NCI-H526 treated with DMSO at 0.1 percent for 48 hours (cell line): ENCODE results near the gene SPATC1L.

ENCODE experiments used
- DNase-seq: peaks from one replicate; lab custom pipeline; 2025; lab: John Stamatoyannopoulos, UW

Gene SPATC1L

DNA sequence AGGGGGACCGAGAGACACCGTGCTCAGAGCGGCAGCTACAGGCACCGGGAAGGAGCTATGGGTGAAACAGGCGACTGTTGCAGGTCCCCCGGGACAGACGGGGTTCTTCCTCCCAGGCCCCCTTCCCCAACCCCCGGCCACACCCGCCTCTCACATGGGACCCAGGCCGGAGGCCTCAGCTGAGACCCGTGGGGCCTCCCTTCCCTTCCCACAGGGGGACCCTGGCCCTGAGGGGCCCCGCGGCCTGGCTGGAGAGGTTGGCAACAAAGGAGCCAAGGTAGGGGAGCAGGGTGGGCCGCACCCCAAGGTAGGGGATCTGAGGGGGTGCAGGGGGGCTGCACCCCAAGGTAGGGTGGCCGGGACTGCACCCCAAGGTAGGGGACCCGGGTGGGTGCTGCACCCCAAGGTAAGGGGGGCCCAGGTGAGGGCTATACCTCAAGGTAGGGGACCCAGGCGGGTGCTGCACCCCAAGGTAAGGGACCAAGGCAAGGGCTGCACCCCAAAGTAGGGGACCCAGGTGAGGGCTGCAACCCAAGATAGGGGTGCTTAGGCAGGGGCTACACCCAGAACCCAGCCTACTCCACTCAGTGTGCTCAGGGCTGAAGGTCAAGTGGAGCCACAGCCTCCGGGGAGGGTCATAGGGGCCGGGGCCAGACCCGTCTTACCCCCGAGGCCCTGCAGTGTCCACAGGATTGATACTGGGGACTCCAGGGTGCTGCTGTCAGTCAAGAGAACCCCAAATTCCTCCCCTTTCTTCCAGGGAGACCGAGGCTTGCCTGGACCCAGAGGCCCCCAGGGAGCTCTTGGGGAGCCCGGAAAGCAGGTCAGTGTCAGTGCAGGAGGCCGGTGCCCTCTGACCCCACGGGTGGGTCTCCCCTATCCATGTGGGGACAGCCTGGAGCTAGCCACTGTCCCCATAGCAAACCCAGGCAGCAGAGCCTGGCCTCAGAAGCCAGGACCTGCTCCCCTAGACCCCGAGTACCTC lies 63.7 kb downstream of the SPATC1L start:
- no peak for DNase-seq

- no peak for DNase-seq
Observed at GRCh38 chr21:46119637-46120271, 64.5 kb downstream of the SPATC1L start.

- no peak for DNase-seq
Observed at GRCh38 chr21:46119144-46119636, 65.1 kb downstream of the SPATC1L start.

DNA sequence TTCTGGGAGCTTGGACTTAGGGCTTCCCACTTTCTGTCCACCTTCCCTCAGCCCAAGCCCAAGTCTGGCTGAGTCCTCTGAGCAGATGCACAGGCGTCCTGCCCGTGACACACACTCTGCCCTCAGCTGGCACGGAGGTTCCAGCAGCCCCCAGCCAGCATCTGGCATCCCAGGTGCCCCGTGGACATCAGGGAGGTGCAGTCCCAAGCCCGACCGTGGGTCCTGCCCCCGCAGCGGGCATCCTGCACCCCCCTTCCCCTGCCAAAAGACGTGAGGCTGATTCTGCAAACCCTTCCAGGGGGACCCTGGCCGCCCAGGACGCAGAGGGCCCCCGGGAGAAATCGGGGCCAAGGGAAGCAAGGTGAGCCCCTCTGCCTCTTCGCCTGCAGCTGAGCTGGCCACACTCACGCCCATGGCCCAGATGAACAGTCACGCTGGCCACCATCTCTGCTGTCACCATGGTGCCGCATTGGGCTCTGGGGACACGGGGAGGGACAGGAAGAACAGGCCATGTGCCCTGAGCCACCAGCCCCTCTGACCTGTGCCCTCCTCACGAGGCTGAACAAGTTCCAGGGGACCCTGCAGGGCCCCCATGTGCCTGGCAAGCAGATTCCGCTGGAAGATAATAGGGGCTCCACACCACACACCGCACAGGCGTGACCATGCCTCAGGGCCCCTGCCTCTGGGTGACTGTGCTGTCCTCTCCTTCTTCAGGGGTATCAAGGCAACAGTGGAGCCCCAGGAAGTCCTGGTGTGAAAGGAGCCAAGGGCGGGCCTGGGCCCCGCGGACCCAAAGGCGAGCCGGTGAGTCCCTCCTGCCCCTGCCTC lies 65.7 kb downstream of the SPATC1L start:
- DNase-seq = no peak

DNA sequence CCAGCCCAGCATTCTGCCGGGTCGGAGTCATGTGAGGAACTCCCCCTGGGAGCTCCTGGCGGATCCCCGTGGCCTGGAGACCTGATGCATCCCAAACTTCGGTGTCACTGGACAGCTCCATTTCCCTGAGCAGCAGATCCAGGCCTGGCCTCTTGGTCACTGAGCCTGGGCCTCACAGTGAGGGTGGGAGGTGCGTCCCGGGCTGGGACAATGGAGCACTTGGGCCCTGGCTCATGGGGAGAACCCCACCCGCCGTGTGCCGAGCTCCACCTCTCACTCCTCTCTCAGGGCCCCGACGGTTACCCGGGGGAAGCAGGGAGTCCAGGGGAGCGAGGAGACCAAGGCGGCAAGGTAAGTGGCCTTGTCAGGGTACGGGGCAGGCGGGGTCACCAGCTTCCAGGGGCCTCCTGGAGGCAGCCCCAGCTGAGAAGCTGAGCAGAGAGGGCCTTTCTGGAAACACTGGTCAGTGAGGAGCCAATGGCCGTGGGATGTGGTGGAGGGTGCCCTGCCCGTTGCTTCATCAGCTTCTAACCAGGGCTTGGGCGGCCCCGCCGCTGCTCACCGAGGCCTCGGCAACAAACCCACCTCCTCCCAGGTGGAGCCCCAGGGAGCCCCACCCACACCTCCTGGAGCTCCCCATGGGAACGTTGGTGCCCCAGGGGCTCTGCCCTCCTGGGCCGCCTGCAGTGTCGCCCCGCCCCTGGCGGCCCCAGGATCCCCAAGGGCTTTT lies 66.5 kb downstream of the SPATC1L start:
- DNase-seq = no peak

DNA sequence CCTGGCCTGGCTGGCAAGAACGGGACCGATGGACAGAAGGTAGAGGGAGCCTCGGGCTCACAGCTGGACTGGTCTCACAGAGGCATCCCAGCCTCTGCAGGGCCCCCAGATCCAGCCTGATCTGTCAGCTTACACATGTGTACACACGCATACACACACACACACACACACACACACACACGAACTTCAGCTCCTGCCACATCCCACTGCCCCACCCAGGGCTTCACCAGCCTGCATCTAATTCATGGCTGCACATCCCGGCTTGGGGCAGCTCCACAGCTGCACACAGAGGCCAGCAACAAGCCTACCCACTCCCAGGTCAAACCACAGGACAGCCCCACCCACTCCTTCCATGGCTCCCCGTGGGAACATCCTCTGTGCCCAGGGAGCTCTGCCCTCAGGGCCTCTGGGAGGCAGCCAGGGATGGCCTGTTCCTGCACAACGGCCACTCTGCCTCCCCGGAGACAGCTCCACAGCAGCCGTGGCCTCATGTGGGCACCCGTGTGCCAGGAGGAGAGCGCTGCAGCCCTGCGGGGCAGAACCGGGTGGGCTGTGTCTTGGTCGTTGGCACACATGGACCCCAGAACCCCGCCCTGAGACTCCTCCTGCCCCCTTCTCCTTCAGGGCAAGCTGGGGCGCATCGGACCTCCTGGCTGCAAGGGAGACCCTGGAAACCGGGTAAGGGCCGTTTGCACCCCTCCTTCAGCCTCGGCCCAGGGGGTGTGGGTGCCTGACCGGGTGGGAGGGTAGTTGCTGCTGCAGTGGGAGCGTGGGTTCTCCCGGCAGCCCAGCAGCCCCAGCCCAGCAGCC lies 67.3 kb downstream of the SPATC1L start:
- DNase-seq = no peak

GRCh38 chr21:46116189-46116775 lies 68.0 kb downstream of the SPATC1L start:
- no peak for DNase-seq

DNA sequence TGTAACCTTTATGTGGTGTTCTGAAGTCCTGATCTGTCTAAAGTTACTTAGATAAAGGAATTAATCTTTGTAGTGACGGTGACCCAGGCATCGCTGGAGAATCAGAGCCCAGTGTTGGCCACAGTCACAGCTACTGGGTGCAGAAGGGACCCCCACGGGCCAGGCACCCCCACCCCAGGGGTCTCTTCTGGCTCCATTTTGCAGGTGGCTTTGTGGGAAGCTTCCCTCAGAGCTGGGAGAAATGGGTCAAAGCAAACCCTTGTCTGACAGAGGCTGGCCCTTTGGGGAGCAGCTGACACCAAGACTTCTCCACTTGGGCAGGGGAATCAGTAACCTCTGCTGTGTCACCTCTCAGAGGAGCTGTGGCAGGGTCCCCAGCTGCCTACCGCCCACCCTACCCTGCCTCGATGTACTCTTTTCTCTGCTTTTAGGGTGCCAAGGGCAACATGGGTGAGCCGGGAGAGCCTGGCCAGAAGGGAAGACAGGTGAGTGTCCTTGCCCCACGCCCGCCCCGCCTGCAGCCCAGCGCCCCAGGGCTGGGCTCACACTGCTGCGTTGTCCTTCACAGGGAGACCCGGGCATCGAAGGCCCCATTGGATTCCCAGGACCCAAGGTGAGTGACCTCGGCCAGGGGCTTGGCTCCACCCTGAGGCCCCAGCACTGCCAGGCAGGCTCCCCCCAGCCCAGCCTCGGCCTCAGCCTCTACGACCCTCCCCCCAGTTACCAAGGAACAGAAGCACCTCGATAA lies 68.6 kb downstream of the SPATC1L start:
- DNase-seq = no peak

- no peak for DNase-seq
Observed at GRCh38 chr21:46114963-46115362, 69.3 kb downstream of the SPATC1L start.

- no peak for DNase-seq
Observed at GRCh38 chr21:46113497-46114176, 70.6 kb downstream of the SPATC1L start.

GRCh38 chr21:46112725-46113215 lies 71.5 kb downstream of the SPATC1L start:
- DNase-seq = no peak

GRCh38 chr21:46111857-46112724 lies 72.2 kb downstream of the SPATC1L start:
- DNase-seq = no peak

DNA sequence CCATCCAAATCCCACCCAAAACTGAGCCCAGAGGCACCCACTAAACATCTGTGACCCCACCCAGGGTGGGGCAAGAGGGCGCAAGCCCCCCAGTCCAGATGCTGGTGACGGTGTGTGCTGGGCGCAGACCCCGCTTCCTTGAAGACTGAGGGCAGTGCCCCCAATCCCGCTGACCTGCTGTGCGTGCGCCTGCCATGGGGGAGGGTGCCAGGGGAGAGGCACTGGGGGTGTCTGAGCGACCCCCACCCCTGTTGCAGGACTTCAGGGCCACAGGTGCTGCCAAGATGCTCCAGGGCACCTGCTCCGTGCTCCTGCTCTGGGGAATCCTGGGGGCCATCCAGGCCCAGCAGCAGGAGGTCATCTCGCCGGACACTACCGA lies 73.1 kb downstream of the SPATC1L start:
- no peak for DNase-seq
